ENCODE results near the gene NSA2.
"Not testable (repeated sequence)": the region's sequence is repeated elsewhere in the genome, so short reads cannot be mapped to it uniquely, and the experiment has no call there.

Gene NSA2

GRCh38 chr5:74766849-74767578 lies at the start of gene NSA2, which contains the start of gene GFM2:
TSS of gene NSA2 (plus strand) at chr5:74767249. CDS start at chr5:74767361, 112 bp downstream.
TSS of gene GFM2 (minus strand) at chr5:74767117. CDS start at chr5:74763742, 3,375 bp downstream.
- peak; percentile 96 for DNase-seq (ENCODE audit: low spot score)

- no peak for DNase-seq (ENCODE audit: low spot score)
These were observed 49.5 kb upstream of the NSA2 start for GRCh38 chr5:74717596-74717995.

DNA sequence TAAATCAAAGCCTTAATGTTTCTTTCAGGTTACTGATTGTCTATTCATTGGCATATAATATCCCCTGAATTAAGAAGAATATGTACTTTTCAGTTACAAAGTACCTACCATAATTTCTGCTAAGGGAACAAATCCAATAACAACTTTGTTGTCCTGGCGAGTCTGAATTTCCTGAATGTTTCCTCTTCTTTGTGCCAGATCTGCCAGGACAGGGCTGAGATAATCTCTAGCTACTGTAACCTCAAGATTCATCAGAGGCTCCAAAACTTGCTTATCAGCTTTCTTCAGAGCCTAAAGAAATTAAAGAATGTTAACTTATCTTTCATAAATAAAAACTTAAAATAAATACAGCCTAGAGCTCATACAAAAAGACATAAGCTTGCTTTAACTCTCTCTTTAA lies 44.8 kb upstream of the NSA2 start:
- DNase-seq (ENCODE audit: low spot score): no peak

GRCh38 chr5:74725331-74725730 lies 41.7 kb upstream of the NSA2 start:
- DNase-seq (ENCODE audit: low spot score): no peak

GRCh38 chr5:74736759-74737158 lies 30.3 kb upstream of the NSA2 start:
- DNase-seq (ENCODE audit: low spot score): no peak

GRCh38 chr5:74738406-74738805 lies 28.6 kb upstream of the NSA2 start:
- DNase-seq (ENCODE audit: low spot score): no peak

DNA sequence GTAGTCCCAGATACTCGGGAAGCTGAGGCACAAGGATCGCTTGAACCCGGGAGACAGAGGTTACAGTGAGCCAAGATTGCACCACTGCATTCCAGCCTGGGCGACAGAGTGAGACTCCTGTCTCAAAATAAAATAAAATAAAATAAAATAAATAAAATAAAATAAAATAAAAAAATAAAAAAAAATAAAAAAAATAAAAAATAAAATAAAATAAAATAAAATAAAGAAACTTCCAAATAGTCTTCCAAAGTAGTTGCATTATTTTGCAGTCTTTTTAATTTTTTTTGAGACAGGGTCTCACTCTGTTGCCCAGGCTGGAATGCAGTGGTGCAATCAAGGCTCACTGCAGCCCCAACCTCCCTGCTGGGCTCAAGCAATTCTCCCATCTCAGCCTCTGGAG lies 18.3 kb upstream of the NSA2 start:
- not testable (repeated sequence) for DNase-seq (ENCODE audit: low spot score)

DNA sequence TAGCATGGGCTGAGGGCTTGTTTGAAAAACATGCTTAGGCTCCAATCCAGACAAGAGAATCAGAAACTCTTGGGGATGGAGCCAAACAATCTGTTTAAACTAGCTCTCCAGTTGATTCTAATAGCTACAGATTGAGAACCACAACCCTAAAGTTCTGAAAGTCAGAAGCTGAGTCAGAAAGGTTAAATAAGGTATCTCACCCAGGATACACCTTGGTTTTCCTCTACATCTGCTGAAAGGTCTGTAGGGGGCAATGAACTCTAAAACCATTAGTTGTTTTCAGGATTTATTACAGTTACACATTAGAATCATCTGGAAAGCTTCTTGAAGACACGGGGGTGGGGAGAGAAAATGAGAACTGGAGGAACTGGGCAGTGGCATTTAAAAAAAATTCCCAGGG lies 5.8 kb upstream of the NSA2 start:
- DNase-seq (ENCODE audit: low spot score): no peak

DNA sequence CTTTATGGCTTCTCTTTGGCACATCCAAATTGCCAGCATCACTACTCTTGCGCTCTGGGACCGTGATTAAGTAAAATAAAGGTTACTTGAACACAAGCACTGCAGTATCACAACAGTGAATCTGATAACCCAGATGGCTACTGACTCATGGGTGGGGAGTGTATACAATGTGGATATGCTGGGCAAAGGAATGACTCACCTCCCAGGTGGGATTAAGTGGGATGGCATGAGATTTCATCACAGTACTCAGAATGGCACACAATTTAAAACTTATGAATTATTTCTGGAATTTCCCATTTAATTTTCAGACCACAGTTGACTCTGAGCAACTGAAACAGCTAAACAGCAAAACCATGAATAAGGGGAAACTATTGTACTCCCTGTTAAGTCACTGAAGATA lies 4.5 kb upstream of the NSA2 start:
- DNase-seq (ENCODE audit: low spot score): no peak

DNA sequence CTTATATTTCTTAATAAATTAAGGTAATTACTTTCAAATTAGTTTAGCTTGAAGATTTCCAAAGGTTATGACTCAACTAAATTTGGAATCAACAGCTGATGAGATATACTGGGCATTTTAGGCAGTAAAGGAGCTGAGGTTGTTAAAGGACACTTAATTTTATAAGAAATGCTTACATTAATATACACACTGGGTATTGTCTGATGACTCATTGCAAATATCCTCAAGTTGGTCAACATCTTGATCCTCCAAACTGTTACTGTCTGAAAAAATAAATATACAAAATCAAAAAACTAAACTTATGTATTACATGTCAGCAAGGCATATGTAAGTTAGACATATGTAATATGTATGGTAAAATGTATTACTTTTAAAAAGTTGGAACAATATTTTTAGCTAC lies 3.5 kb upstream of the NSA2 start:
- no peak for DNase-seq (ENCODE audit: low spot score)

- DNase-seq (ENCODE audit: low spot score): no peak
These were observed 1.8 kb upstream of the NSA2 start for GRCh38 chr5:74765201-74765600.

- no peak for DNase-seq (ENCODE audit: low spot score)
These were observed 1.1 kb upstream of the NSA2 start for GRCh38 chr5:74765929-74766328.

GRCh38 chr5:74766418-74766848 lies 616 bp upstream of the NSA2 start:
- no peak for DNase-seq (ENCODE audit: low spot score)

DNA sequence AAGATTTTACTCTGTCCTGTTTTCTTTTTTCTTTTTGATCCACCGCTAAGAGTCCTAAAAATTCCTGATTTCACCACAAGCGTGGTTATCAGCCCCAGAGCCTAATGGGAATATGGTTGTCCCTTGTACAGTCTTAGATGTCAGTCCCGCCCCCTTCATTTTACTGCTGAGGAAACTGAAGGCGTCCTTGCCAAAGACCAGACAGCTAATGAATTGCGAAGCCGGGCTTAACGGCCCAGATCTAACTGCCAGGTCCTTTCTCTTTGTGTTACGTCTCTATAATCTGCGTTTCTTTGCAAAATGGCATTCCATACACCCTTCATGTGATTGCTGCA lies 497 bp downstream of the NSA2 start:
- no peak for DNase-seq (ENCODE audit: low spot score)

DNA sequence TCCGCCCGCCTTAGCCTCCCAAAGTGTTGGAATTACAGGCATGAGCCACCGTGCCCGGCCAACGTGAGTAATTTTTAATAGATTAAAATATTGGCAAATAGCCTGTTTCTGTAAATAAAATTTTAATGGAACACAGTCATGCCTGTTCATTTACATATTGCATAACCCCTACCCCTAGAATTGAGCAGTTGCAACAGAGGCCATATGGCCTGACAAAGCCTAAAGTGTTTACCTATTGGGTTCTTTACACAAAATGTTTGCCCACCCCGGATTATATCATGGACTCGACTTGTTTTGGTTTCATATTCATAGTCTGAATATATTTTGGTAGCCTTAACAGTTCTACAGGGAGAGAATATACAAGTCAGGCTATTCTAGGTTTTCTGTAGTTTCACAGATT lies 5.3 kb downstream of the NSA2 start:
- no peak for DNase-seq (ENCODE audit: low spot score)

GRCh38 chr5:74778609-74779008 lies 11.6 kb downstream of the NSA2 start:
- DNase-seq (ENCODE audit: low spot score): no peak

GRCh38 chr5:74786851-74787250 lies 19.8 kb downstream of the NSA2 start:
- no peak for DNase-seq (ENCODE audit: low spot score)

- no peak for DNase-seq (ENCODE audit: low spot score)
These were observed 20.4 kb downstream of the NSA2 start for GRCh38 chr5:74787424-74787823.

GRCh38 chr5:74791669-74792068 lies 24.6 kb downstream of the NSA2 start:
- DNase-seq (ENCODE audit: low spot score): not testable (repeated sequence)

DNA sequence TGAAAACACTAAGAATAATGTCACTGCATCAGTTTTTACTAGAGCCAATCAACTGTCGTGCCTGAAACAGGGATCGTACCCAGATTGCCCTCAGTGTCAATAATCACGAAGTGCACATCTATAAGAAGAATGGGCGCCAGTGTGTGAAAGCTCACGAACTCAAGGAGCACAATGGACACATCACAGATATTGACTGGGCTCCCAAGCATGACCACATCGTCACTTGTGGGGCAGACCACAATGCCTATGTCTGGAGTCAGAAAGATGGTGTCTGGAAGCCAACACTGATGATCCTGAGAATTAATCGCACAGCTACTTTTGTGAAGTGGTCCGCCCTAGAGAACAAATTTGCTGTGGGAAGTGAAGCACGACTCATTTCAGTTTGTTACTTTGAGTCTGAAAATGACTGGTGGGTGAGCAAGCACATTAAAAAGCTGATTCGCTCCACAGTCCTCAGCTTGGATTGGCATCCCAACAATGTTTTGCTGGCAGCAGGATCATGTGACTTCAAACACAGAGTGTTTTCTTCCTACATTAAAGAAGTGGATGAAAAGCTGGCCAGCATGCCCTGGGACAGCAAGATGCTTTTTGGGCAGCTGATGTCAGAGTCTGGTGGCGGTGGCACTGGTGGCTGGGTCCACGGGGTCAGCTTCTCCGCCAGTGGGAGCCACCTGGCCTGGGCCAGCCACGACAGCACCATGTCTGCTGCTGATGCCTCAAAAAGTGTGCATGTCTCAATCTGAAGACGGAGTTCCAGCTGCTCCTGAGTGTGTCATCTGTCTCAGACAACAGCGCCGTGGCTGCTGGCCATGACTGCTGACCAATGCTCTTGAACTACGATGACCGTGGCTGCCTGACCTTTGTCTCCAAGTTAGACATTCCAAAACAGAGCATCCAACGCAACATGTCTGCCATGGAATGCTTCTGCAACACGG lies 32.2 kb downstream of the NSA2 start:
- no peak for DNase-seq (ENCODE audit: low spot score)

GRCh38 chr5:74801197-74801596 lies 34.1 kb downstream of the NSA2 start:
- no peak for DNase-seq (ENCODE audit: low spot score)

GRCh38 chr5:74801941-74802340 lies 34.9 kb downstream of the NSA2 start:
- no peak for DNase-seq (ENCODE audit: low spot score)

DNA sequence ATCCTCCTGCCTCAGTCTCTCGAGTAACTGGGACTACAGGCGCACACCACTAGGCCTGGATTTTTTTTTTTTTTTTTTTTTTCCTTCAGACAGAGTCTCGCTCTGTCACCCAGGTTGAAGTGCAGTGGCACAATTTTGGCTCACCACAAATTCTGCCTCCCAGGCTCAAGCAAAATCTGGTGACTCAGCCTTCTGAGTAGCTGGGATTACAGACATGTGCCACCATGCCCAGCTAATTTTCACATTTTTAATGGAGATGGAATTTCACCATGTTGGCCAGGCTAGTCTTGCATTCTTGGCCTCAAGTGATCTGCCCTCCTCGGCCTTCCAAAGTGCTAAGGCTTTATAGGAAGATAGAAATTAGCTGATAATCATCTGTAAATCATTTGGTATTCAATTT lies 43.9 kb downstream of the NSA2 start:
- DNase-seq (ENCODE audit: low spot score): no peak
